Mononuclear cell (primary cell): ENCODE measurements around the gene TJP2. TPM values are rescaled to one million over a fixed set of nuclear protein-coding genes. Genes with fewer than 3 reads are reported as not detected.

ENCODE experiments used
- H3K27me3 ChIP-seq: 2 replicates; pipeline ENCODE4 v1.6.0; 2011; ENCODE audit warnings: low read length, control low read depth; ENCODE audit not compliant: insufficient read depth
- H3K4me1 ChIP-seq: 2 replicates; pipeline ENCODE4 v1.5.1; 2011; ENCODE audit warnings: mild to moderate bottlenecking, low read length, control low read depth; ENCODE audit not compliant: insufficient read depth
- H3K4me3 ChIP-seq: 2 replicates; pipeline ENCODE4 v1.5.1; 2011; ENCODE audit warnings: mild to moderate bottlenecking, low read length, moderate library complexity
- H3K9me3 ChIP-seq: 2 replicates; pipeline ENCODE4 v1.5.1; 2011; ENCODE audit warnings: low read depth, mild to moderate bottlenecking, control low read depth, low read length
- total RNA-seq: library from RNA; depleted of rRNA; stranded (reverse); fragments of >200 nt; gene quantifications from one replicate; pipeline ENCODE4 v1.2.3, GENCODE V29; 2012

Gene TJP2
- total RNA-seq: 16.1 TPM

DNA sequence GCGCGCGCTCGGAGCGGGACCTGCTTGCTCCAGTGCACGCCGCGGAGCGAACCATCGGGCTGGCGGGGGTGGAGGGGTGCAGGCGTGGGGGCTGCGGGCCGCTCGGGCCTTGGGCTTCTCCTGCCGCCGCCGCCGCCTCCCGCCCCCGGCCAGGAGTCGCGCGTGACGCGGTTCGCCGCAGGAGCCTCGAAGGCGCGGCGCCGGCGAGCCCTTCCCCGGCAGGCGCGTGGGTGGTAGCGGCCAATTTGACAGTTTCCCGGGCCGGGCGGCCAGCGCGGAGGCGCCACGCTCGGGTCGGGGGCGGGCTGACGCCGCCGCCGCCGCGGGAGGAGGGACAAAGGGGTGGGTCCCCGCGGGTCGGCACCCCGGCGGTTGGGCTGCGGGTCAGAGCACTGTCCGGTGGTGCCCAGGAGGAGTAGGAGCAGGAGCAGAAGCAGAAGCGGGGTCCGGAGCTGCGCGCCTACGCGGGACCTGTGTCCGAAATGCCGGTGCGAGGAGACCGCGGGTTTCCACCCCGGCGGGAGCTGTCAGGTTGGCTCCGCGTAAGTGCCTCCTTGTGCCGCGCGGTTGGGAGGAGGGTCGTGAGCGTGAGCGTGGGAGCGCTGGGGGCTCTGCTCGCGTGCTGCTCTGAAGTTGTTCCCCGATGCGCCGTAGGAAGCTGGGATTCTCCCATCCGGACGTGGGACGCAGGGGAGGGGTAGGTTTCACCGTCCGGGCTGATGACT lies at the start of gene TJP2:
TSS of gene TJP2 (plus strand) at position 387 of the 725 bp plus-strand sequence. CDS start at position 483, 96 bp downstream.
- H3K4me3 ChIP-seq: peak within 1 kb of the TSS; percentile 61
- H3K9me3 ChIP-seq: no peaks in the 10 kb centered on the region
- peaks cover 12% of the 10 kb centered on the region for H3K27me3 ChIP-seq
- peaks cover 51% of the 10 kb centered on the region for H3K4me1 ChIP-seq

DNA sequence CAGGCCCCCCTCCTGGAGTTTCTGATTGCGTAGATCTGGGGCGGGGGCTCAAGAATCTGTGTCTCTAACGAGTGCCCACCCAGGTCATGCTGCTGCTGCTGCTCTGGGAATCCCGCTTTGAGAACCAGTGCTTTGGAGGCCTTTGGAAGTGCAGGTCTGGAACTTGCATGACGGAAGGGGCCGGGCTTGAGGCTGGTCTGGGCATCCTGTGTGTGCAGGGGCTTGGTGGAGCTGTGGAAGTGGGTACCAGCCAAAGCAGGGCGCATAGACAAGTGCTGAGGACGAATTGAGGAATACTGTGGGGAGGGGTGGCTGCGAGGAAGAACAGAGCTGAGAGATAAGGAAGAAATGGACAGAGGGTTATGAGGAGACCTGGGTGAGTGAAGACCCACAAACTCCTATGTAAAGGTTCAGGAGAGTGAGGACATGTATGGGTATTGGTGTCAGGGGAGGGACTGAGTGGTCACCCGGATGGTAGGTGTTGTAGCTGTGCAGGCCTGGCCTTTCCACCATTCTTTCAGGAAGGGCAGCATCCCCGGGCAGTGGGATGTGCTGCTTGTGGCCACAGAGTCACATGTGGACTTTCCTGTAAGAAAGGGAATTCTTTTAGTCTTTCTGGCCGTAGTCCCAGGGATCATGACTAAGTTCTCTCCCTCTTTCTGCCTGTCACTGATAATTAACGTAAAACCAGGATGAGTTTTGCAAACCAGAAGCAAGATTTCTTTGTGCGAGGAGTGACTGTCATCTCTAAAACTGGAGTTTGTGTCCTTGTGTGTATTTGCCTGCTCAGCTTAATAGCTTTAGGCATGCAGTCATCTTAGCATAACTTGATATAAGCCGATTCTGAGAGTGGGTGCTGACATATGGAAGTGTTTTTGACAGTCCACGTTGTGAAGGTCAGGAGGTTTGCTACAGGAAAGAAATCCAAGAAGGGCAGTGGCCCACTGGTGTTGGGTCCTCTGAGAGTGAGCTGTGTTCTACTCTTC lies 43.3 kb upstream of the TJP2 start:
- H3K9me3 ChIP-seq: no peaks in the 10 kb centered on the region
- no peak overlapping the region for H3K4me3 ChIP-seq
- no peaks in the 10 kb centered on the region for H3K4me1 ChIP-seq
- H3K27me3 ChIP-seq: no peaks in the 10 kb centered on the region

DNA sequence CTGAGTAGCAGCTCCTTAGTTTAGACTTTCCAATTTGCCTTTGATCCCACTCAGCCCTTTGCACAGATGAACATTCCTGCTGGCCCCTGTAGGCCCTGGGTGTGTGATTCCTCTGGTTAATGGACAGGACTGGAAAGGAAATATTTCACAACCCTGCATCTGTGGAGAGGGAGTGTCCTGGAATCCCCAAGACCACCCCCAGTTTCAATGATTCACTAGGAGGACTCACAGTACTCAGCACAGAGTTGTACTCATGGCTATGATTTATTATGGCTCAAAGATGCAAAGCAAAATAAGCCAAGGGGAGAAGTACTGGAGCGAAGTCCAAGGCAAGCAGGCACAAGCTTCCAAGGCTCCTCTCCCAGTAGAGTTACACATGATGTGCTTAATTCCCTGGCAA lies 42.4 kb upstream of the TJP2 start:
- H3K4me3 ChIP-seq: no peak overlapping the region
- no peaks in the 10 kb centered on the region for H3K4me1 ChIP-seq
- no peaks in the 10 kb centered on the region for H3K9me3 ChIP-seq
- no peaks in the 10 kb centered on the region for H3K27me3 ChIP-seq

DNA sequence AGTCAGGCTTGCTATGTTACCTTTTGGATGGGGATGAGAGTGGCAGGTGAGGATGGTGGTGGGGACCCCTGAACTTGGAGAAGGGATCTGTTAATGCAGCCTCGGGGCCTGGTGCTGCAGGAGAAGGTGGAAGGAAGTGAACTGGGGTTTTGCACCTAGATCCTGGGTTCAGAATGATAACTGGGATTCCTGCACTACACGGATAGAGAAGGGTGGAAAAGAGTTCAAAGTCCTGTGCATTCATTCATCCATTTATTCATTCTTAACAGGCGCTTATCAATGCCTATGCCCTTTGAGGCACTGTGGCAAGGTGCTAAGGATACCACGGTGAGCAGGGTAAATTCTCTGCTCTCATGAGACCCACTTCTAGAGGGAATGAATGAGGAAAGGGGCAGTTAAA lies 41.7 kb upstream of the TJP2 start:
- Histone ChIP-seq H3K27me3 (no peaks in the 10 kb centered on the region), H3K4me1 (no peaks in the 10 kb centered on the region), H3K9me3 (no peaks in the 10 kb centered on the region), H3K4me3 (no peak overlapping the region)

DNA sequence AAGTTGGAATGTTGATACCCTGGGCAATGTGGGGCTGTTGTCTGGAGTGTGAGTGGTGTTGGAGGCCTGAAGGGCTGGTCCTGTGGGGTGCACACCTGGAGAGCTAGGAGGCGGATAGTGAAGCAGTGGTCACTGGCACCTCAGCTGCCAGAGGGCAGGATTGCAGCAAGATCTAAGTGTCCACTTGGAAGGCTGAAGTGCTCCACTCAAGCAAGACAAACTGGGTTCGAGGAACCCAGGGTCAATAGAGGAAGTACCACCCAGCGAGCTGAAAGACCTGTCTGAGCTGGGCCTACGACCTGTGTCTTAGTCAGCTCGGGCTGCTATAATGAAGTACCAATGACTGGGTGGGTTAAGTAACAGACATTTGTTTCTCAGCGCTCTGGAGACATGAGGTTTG lies 39.7 kb upstream of the TJP2 start:
- no peaks in the 10 kb centered on the region for H3K27me3 ChIP-seq
- H3K4me3 ChIP-seq: no peak overlapping the region
- no peaks in the 10 kb centered on the region for H3K9me3 ChIP-seq
- no peaks in the 10 kb centered on the region for H3K4me1 ChIP-seq

DNA sequence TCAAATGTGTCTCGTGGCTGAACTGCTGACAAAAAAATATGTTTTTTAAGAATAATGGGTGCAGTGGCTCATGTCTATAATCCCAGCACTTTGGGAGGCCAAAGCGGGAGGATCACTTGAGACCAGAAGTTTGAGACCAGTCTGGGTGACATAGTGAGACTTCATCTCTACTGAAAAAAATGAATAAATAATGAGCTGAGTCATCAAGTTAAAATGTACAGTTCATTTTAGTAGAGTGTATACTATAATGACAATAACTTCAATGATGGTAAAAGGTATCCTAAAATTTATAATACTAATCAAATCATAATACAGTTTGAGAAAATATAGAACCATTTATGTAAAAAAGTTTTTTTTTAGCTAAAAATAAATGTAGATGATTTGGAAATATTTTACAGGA lies 37.9 kb upstream of the TJP2 start:
- Histone ChIP-seq H3K4me3 (no peak overlapping the region), H3K9me3 (no peaks in the 10 kb centered on the region), H3K4me1 (no peaks in the 10 kb centered on the region), H3K27me3 (no peaks in the 10 kb centered on the region)

DNA sequence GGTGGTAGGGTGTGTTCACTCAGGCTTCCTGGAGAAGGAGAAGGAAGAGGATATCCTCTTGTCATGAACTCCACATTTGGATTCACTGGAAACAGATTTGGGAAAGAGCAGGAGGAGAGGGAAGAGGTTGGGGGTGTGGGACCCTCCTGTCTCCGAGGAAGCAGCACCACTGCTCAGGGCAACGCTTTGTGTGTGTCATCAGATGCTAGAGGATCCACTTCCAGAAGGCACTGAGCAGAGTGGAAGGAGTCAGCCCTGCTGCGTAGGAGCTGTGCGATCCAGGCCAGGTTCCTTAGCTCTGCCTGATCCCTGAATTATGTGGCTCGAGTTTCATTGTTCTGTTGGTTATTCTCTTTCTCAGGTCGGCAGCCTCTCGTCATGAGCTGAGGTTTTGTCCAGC lies 37.3 kb upstream of the TJP2 start:
- H3K27me3 ChIP-seq: no peaks in the 10 kb centered on the region
- no peaks in the 10 kb centered on the region for H3K4me1 ChIP-seq
- H3K4me3 ChIP-seq: no peak overlapping the region
- no peaks in the 10 kb centered on the region for H3K9me3 ChIP-seq

DNA sequence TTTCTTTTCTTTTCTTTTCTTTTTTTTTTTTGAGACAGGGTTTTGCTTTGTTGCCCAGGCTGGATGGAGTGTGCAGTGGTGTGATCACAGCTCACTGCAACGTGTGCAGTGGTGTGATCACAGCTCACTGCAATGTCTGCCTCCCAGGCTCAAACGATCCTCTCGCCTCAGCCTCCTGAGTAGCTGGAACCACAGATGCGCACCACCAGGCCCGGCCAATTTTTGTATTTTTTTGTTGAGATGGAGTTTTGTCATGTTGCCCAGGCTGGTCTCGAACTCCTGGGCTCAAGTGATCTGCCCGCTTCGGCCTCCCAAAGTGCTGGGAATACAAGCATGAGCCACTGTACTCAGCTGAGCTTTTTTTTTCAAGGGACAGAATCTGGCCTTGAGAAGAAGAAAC lies 36.8 kb upstream of the TJP2 start:
- H3K4me3 ChIP-seq: no peak overlapping the region
- H3K9me3 ChIP-seq: no peaks in the 10 kb centered on the region
- no peaks in the 10 kb centered on the region for H3K4me1 ChIP-seq
- H3K27me3 ChIP-seq: no peaks in the 10 kb centered on the region

DNA sequence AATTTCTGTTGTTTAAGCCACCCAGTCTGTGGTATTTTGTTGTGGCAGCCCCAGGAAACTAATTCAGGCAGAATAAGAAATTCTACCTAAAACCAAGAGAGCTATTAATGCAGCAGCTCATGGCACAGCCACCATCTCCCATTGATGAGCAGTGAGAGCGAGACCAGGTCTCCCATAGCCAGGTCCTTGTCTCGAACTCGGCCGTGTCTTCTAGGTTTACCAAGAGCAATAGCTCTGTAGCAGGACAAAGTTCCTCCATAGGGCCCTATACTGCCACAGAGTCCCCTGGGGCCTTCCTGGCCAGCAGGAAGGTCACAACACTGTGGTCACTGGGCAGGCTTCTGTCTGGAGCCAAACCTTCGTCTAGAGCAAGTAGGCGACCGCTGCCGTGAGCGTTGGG lies 34.5 kb upstream of the TJP2 start:
- Histone ChIP-seq H3K4me1 (no peaks in the 10 kb centered on the region), H3K4me3 (no peak overlapping the region), H3K9me3 (no peaks in the 10 kb centered on the region), H3K27me3 (no peaks in the 10 kb centered on the region)

DNA sequence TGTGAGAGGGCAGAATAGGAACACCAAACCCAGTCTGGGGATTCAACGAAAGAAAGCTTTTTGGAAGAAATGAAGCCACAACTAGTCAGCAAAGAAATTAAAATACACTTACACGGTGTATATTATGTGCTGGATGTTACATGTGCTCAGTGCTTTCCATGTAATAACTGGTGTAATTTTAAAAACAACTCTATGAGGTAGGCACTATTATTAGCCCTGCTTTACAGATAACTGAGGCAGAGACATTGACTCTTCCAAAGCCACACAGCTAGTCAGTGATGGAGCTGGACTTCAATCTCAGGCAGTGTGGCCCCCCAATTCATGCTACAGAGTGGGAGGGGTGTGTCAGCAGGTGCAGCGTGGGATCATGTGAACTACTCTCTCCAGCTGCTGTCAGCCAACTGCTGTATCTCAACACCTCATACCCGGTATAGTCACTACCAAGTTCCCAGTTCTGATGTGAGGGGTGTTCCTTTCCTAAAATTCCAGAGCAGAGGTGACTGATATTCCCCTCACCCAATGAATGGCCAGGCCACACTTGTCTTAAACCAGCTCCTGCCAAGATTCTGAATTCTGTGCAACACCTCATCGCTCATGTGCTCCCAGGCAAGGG lies 33.8 kb upstream of the TJP2 start:
- Histone ChIP-seq H3K4me3 (no peak overlapping the region), H3K4me1 (no peaks in the 10 kb centered on the region), H3K27me3 (no peaks in the 10 kb centered on the region), H3K9me3 (no peaks in the 10 kb centered on the region)

DNA sequence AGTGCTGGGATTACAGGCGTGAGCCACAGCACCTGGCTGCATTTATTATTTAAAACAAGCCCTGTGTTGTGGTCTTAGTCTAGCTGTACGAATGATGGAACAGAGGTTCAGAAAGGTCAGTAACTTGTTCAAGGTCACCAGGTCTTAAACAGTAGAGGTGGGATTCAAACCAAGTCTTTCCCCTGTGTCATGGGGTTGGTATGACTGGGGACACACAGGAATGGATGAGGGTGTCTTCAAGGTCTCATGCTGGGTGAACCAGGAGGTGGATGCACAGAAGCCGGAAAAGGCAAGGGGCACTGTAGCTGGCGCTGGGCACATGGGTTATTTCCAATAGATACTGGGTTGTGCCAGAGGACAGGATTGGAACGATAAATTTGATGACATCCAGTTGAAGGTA lies 32.2 kb upstream of the TJP2 start:
- no peaks in the 10 kb centered on the region for H3K4me1 ChIP-seq

DNA sequence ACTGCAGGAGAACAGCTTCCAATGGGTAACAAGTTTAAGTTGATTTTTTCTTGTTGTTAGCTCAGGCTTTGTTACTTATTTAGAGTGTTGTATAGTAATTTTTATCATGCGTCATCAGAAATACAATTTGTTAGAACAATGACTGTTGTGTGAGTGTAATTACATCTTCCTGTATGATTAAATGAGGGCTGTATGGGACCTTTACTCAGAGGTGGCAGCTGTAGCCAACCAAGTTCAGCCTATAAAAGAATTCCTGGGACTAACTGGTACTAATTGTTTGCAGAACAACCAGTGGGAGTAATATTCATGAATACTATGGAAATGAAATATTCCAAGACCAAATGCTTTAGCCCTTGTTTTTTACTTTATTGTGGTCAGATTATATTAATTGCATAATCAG lies 30.8 kb upstream of the TJP2 start:
- H3K4me3 ChIP-seq: no peak overlapping the region
- H3K9me3 ChIP-seq: no peaks in the 10 kb centered on the region
- H3K4me1 ChIP-seq: no peaks in the 10 kb centered on the region
- H3K27me3 ChIP-seq: no peaks in the 10 kb centered on the region

More for the DNA sequence above, 32.2 kb upstream of the TJP2 start:
- Histone ChIP-seq H3K9me3 (no peaks in the 10 kb centered on the region), H3K27me3 (no peaks in the 10 kb centered on the region), H3K4me3 (no peak overlapping the region)

DNA sequence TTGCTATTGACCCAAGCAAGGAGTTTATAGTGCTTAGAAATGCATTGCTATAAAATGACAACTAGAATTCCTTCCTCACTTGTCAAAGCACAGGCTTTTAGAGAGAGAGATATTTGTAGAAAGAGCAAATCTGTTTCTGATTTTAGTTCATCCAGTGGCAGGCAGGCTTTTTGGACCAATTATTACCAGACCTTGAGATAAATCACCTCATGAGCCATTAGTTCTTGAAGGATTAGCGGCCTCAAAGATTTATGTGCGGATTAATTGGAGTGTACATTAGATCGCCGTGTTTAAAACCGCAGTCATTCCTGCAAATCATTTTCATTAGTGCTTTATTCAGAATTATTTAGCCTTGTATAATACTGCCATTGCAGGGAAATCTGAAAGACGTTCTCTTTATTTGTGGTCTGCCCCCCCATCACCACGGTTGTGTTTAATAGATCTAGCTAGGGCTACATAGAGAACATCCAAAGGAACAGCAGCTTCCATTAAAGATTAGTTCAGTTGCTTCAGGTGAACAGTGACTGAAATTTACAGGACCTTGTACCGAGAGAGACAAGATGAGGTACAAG lies 28.8 kb upstream of the TJP2 start:
- Histone ChIP-seq H3K4me3 (no peak overlapping the region), H3K9me3 (no peaks in the 10 kb centered on the region), H3K27me3 (no peaks in the 10 kb centered on the region), H3K4me1 (no peaks in the 10 kb centered on the region)

DNA sequence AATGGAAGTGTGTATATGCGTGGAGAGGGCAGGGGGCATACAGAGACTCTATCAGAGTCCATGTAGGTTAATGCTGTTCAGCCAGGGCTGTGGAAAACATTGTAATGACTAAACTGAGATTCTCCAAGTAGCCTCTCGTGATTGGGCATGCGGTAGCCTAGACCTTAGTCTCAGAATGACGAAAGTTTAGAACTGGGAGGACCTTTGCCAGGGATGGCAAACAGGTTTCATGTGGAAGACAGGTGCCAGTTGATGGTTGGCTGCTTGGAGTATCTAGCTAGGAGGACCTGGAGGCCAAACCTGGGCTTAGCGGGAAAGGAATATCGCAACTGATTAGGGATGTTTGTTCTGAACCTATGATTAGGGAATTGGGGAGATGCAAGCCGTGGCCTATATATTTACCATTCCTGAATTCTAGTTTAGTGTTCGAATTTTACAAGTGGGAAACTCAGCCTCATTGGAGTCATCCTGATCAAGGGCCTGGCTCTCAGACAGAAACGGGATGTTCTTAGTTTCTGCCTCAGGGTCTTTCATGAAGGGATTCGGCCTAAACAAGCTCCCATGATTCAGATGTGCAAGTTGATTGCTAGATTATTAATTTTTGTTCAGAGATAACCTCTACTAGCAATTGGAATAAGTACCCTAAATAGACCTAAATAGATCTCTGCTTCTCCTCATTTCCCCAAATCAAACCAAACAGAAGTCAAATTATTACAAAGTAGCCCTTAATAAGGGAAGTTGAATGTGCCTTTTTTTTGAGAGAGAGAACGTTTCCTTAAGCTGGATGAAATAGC lies 26.8 kb upstream of the TJP2 start:
- H3K4me3 ChIP-seq: no peak overlapping the region
- H3K9me3 ChIP-seq: no peaks in the 10 kb centered on the region
- no peaks in the 10 kb centered on the region for H3K4me1 ChIP-seq
- no peaks in the 10 kb centered on the region for H3K27me3 ChIP-seq
